ENCODE data around the gene ME1.
A peak's percentile ranks its signal among the peaks of the same experiment; 100 is the strongest.

Gene ME1

GRCh38 chr6:83430611-83431544 is at the start of gene ME1:
ME1 (minus strand) TSS chr6:83431051; CDS start chr6:83430954, 97 bp downstream.
- Mint-ChIP-seq H3K27ac (no peak within 1 kb of the TSS), H3K9me3 (no peaks in the 10 kb centered on the region), H3K36me3 (ENCODE audit: low read depth) (no peaks in the 10 kb centered on the region), H3K4me1 (peaks cover 3% of the 10 kb centered on the region), H3K4me3 (peak within 1 kb of the TSS; percentile 43), H3K27me3 (peaks cover 18% of the 10 kb centered on the region)
- peak; percentile 61 for ATAC-seq
- DNase-seq: peak; percentile 19

GRCh38 chr6:83480470-83480869 is 49.6 kb upstream of the ME1 start:
- ATAC-seq (no peak), DNase-seq (no peak)
- Mint-ChIP-seq H3K4me3 (no peak overlapping the region), H3K36me3 (ENCODE audit: low read depth) (no peaks in the 10 kb centered on the region), H3K9me3 (no peaks in the 10 kb centered on the region), H3K27me3 (peaks cover 5% of the 10 kb centered on the region), H3K4me1 (no peaks in the 10 kb centered on the region), H3K27ac (no peak overlapping the region)

- no peak for DNase-seq
- Mint-ChIP-seq H3K4me1 (no peaks in the 10 kb centered on the region), H3K9me3 (no peaks in the 10 kb centered on the region), H3K27ac (no peak overlapping the region), H3K36me3 (ENCODE audit: low read depth) (no peaks in the 10 kb centered on the region), H3K4me3 (no peak overlapping the region), H3K27me3 (peaks cover 5% of the 10 kb centered on the region)
- no peak for ATAC-seq
Measured at GRCh38 chr6:83479389-83479788, 48.5 kb upstream of the ME1 start.

- no peaks in the 10 kb centered on the region for H3K9me3 Mint-ChIP-seq
- DNase-seq (no peak), ATAC-seq (no peak)
- H3K36me3 Mint-ChIP-seq (ENCODE audit: low read depth): no peaks in the 10 kb centered on the region
- H3K27ac Mint-ChIP-seq: no peak overlapping the region
- peaks cover 7% of the 10 kb centered on the region for H3K27me3 Mint-ChIP-seq
- H3K4me1 Mint-ChIP-seq: no peaks in the 10 kb centered on the region
- no peak overlapping the region for H3K4me3 Mint-ChIP-seq
Measured at GRCh38 chr6:83476971-83477370, 46.1 kb upstream of the ME1 start.

- DNase-seq (no peak), ATAC-seq (no peak)
- Mint-ChIP-seq H3K4me3 (no peak overlapping the region), H3K27me3 (peaks cover 9% of the 10 kb centered on the region), H3K36me3 (ENCODE audit: low read depth) (no peaks in the 10 kb centered on the region), H3K4me1 (no peaks in the 10 kb centered on the region), H3K27ac (no peak overlapping the region), H3K9me3 (no peaks in the 10 kb centered on the region)
Measured at GRCh38 chr6:83474309-83474708, 43.5 kb upstream of the ME1 start.

GRCh38 chr6:83472767-83473166 is 41.9 kb upstream of the ME1 start:
- no peak overlapping the region for H3K4me3 Mint-ChIP-seq
- ATAC-seq (no peak), DNase-seq (no peak)
- H3K36me3 Mint-ChIP-seq (ENCODE audit: low read depth): no peaks in the 10 kb centered on the region
- no peaks in the 10 kb centered on the region for H3K4me1 Mint-ChIP-seq
- no peak overlapping the region for H3K27ac Mint-ChIP-seq
- no peaks in the 10 kb centered on the region for H3K9me3 Mint-ChIP-seq
- H3K27me3 Mint-ChIP-seq: peaks cover 6% of the 10 kb centered on the region

- ATAC-seq: no peak
- H3K4me1 Mint-ChIP-seq: no peaks in the 10 kb centered on the region
- H3K27ac Mint-ChIP-seq: no peak overlapping the region
- H3K4me3 Mint-ChIP-seq: no peak overlapping the region
- DNase-seq: no peak
- H3K36me3 Mint-ChIP-seq (ENCODE audit: low read depth): no peaks in the 10 kb centered on the region
- H3K27me3 Mint-ChIP-seq: peaks cover 6% of the 10 kb centered on the region
- no peaks in the 10 kb centered on the region for H3K9me3 Mint-ChIP-seq
Measured at GRCh38 chr6:83470587-83470986, 39.7 kb upstream of the ME1 start.

- Mint-ChIP-seq H3K27me3 (peaks cover 6% of the 10 kb centered on the region), H3K27ac (no peak overlapping the region), H3K4me3 (no peak overlapping the region), H3K4me1 (no peaks in the 10 kb centered on the region), H3K9me3 (no peaks in the 10 kb centered on the region), H3K36me3 (ENCODE audit: low read depth) (no peaks in the 10 kb centered on the region)
- ATAC-seq (no peak), DNase-seq (no peak)
Measured at GRCh38 chr6:83470001-83470400, 39.1 kb upstream of the ME1 start.

GRCh38 chr6:83467620-83468036 is 36.8 kb upstream of the ME1 start:
- peaks cover 4% of the 10 kb centered on the region for H3K27me3 Mint-ChIP-seq
- H3K9me3 Mint-ChIP-seq: no peaks in the 10 kb centered on the region
- H3K4me3 Mint-ChIP-seq: no peak overlapping the region
- H3K27ac Mint-ChIP-seq: no peak overlapping the region
- ATAC-seq: no peak
- no peaks in the 10 kb centered on the region for H3K4me1 Mint-ChIP-seq
- H3K36me3 Mint-ChIP-seq (ENCODE audit: low read depth): no peaks in the 10 kb centered on the region
- DNase-seq: no peak

GRCh38 chr6:83466328-83466727 is 35.5 kb upstream of the ME1 start:
- no peak for ATAC-seq
- H3K4me1 Mint-ChIP-seq: no peaks in the 10 kb centered on the region

GRCh38 chr6:83464381-83465140 is 33.7 kb upstream of the ME1 start:
- H3K4me3 Mint-ChIP-seq: no peak overlapping the region

More at GRCh38 chr6:83466328-83466727, 35.5 kb upstream of the ME1 start:
- Mint-ChIP-seq H3K36me3 (ENCODE audit: low read depth) (no peaks in the 10 kb centered on the region), H3K27me3 (peaks cover 4% of the 10 kb centered on the region), H3K9me3 (no peaks in the 10 kb centered on the region), H3K4me3 (no peak overlapping the region), H3K27ac (no peak overlapping the region)
- no peak for DNase-seq

GRCh38 chr6:83463886-83464285 is 33.0 kb upstream of the ME1 start:
- Mint-ChIP-seq H3K4me3 (no peak overlapping the region), H3K9me3 (peaks cover 5% of the 10 kb centered on the region), H3K27me3 (peaks cover 4% of the 10 kb centered on the region), H3K27ac (no peak overlapping the region), H3K4me1 (no peaks in the 10 kb centered on the region), H3K36me3 (ENCODE audit: low read depth) (no peaks in the 10 kb centered on the region)
- ATAC-seq: no peak
- DNase-seq: no peak

More at GRCh38 chr6:83464381-83465140, 33.7 kb upstream of the ME1 start:
- Mint-ChIP-seq H3K27ac (no peak overlapping the region), H3K36me3 (ENCODE audit: low read depth) (no peaks in the 10 kb centered on the region), H3K4me1 (no peaks in the 10 kb centered on the region), H3K27me3 (peaks cover 3% of the 10 kb centered on the region), H3K9me3 (peaks cover 5% of the 10 kb centered on the region)
- DNase-seq (no peak), ATAC-seq (no peak)

GRCh38 chr6:83462524-83462923 is 31.7 kb upstream of the ME1 start:
- Mint-ChIP-seq H3K36me3 (ENCODE audit: low read depth) (no peaks in the 10 kb centered on the region), H3K4me1 (no peaks in the 10 kb centered on the region), H3K27me3 (peaks cover 4% of the 10 kb centered on the region), H3K9me3 (peaks cover 5% of the 10 kb centered on the region), H3K27ac (no peak overlapping the region), H3K4me3 (no peak overlapping the region)
- DNase-seq (no peak), ATAC-seq (no peak)

- Mint-ChIP-seq H3K9me3 (peaks cover 5% of the 10 kb centered on the region), H3K27me3 (peaks cover 4% of the 10 kb centered on the region), H3K27ac (no peak overlapping the region), H3K4me1 (no peaks in the 10 kb centered on the region), H3K4me3 (no peak overlapping the region), H3K36me3 (ENCODE audit: low read depth) (no peaks in the 10 kb centered on the region)
- no peak for ATAC-seq
- no peak for DNase-seq
Measured at GRCh38 chr6:83461438-83461837, 30.6 kb upstream of the ME1 start.

- no peaks in the 10 kb centered on the region for H3K4me1 Mint-ChIP-seq
- H3K9me3 Mint-ChIP-seq: peaks cover 5% of the 10 kb centered on the region
- H3K36me3 Mint-ChIP-seq (ENCODE audit: low read depth): no peaks in the 10 kb centered on the region
- no peak for DNase-seq
- H3K4me3 Mint-ChIP-seq: no peak overlapping the region
- no peak for ATAC-seq
- H3K27ac Mint-ChIP-seq: no peak overlapping the region
- H3K27me3 Mint-ChIP-seq: peaks cover 4% of the 10 kb centered on the region
Measured at GRCh38 chr6:83459663-83460062, 28.8 kb upstream of the ME1 start.

Data from activated naive CD8-positive, alpha-beta T cell treated with anti-CD3 and anti-CD28 coated beads, Interleukin-2, amount 50 U/mL, for 24 hours (primary cell).